Measurements from ENCODE around the gene GEMIN5. TPM values are rescaled to one million over a fixed set of nuclear protein-coding genes. Genes with fewer than 3 reads are reported as not detected.

The GEMIN5 gene
- total and polyA plus RNA-seq, 2 of the 13 experiments (the other 11 are each of a cell fraction or from before 2014, with no cell fraction given), result 6.6 to 28.6 TPM

- TF ChIP-seq ZFP36 (IDR thresholded peaks at IDR 0.05; ENCODE audit: borderline replicate concordance, low read depth, low read length, partially characterized antibody) (no peak), KLF11 (CRISPR knock-in tag; IDR thresholded peaks at IDR 0.05) (peak; percentile 72; the same call in 1 of the 2 replicates), ZKSCAN8 (CRISPR knock-in tag; IDR thresholded peaks at IDR 0.05; ENCODE audit: borderline replicate concordance) (peak; percentile 82; the same call in 1 of the 2 replicates), GLMP (CRISPR knock-in tag; IDR thresholded peaks at IDR 0.05; ENCODE audit: borderline replicate concordance) (no peak), TFAP4 (IDR thresholded peaks at IDR 0.05; ENCODE audit: borderline replicate concordance, low read depth) (peak; percentile 10; the same call in 1 of the 2 replicates), ZBTB37 (CRISPR knock-in tag; IDR thresholded peaks at IDR 0.05) (0 out of 2 replicates have a peak, but pooled peaks have one; percentile 38), ZNF556 (CRISPR knock-in tag; IDR thresholded peaks at IDR 0.05; ENCODE audit: borderline replicate concordance) (no peak), E2F2 (CRISPR knock-in tag; IDR thresholded peaks at IDR 0.05; ENCODE audit: borderline replicate concordance) (no peak), ZNF512B (CRISPR knock-in tag; IDR thresholded peaks at IDR 0.05; ENCODE audit: borderline replicate concordance) (no peak), ZNF143 (CRISPR knock-in tag; IDR thresholded peaks at IDR 0.05) (no peak), HINFP (CRISPR knock-in tag; IDR thresholded peaks at IDR 0.05; ENCODE audit: low read depth) (no peak), ZNF614 (CRISPR knock-in tag; IDR thresholded peaks at IDR 0.05; ENCODE audit: borderline replicate concordance) (peak; percentile 78), U2AF1 (optimal IDR thresholded peaks at IDR 0.05; ENCODE audit: low read depth, low read length) (no peak), GATAD1 (CRISPR knock-in tag; IDR thresholded peaks at IDR 0.05) (0 out of 2 replicates have a peak, but pooled peaks have one; percentile 11), BHLHE40 (IDR thresholded peaks at IDR 0.05; ENCODE audit: low read length) (no peak), ZNF224 (CRISPR knock-in tag; IDR thresholded peaks at IDR 0.05) (no peak), HNRNPUL1 (IDR thresholded peaks at IDR 0.05; ENCODE audit: low read depth, low read length) (no peak), ZNF44 (CRISPR knock-in tag; IDR thresholded peaks at IDR 0.05) (no peak), ZNF883 (CRISPR knock-in tag; IDR thresholded peaks at IDR 0.05; ENCODE audit: not compliant biosample characterization) (no peak)
Observed at GRCh38 chr5:154842689-154843530, 95.1 kb downstream of the GEMIN5 start (continued).

Measured in HepG2 (cell line).